Psoas muscle (tissue), 8 donors: Measurements from ENCODE around the gene SUSD4. TPM values are rescaled to one million over a fixed set of nuclear protein-coding genes. Genes with fewer than 3 reads are reported as not detected.

ENCODE experiments used
- ATAC-seq, 4 donors: fragments of 200-7000 bp; cut with Tn5 transposase; one replicate each; pipeline ENCODE4 v1.9.1; 2020; ENCODE audit warnings: moderate library complexity in 3 of 4, mild to moderate bottlenecking in 2 of 4
- DNase-seq, 2 donors: peaks; one replicate each; pipeline ENCODE4 v3.0.0-alpha.2; 2020
- H3K27ac ChIP-seq: fragments of 200-600 bp; one replicate; pipeline ENCODE4 v1.8.0; 2022
- H3K27me3 ChIP-seq, 3 donors: fragments of 200-600 bp in 1 of 3; one replicate each; pipeline versions ENCODE4 v1.6.1 to v1.8.0; 2013 to 2022; ENCODE audit warnings: low read length in 2 of 3, mild to moderate bottlenecking in 2 of 3, moderate library complexity in 1 of 3; ENCODE audit not compliant: insufficient read depth in 3 of 3
- H3K36me3 ChIP-seq, 2 donors: fragments of 200-600 bp in 1 of 2; one replicate each; pipeline versions ENCODE4 v1.6.1 to v1.8.0; 2013 to 2022; ENCODE audit warnings: low read depth in 1 of 2, mild to moderate bottlenecking in 1 of 2, moderate library complexity in 1 of 2; ENCODE audit not compliant: insufficient read depth in 1 of 2
- H3K4me1 ChIP-seq: fragments of 200-600 bp; one replicate; pipeline ENCODE4 v1.8.0; 2022
- H3K4me3 ChIP-seq: fragments of 200-600 bp; one replicate; pipeline ENCODE4 v1.8.0; 2022; ENCODE audit warnings: mild to moderate bottlenecking
- H3K9me3 ChIP-seq: fragments of 200-600 bp; one replicate; pipeline ENCODE4 v1.8.0; 2022
- CTCF ChIP-seq: fragments of 200-600 bp; IDR thresholded peaks from one replicate; pipeline ENCODE4 v1.8.0; 2022; ENCODE audit warnings: antibody characterized with exemption
- WGBS, 3 donors: extraction: QIAGEN DNeasy Blood & Tissue Kit; methylation state at CpG; one replicate each; pipeline versions ENCODE4 v1.1.6 to v1.1.7; 2013; 5-methylcytosine and 5-hydroxymethylcytosine counted together
- intact Hi-C, 2 donors: fragments of 100-400 bp; cut with DNase I; formaldehyde crosslinking; loops; one replicate each; pipeline versions ENCODE4 v1.11.0 to v1.14.2; 2022
- polyA plus RNA-seq, 3 donors: library from polyadenylated mRNA; stranded (reverse); fragments of 200-250 nt; gene quantifications; one replicate each; pipeline ENCODE4 v1.2.3, GENCODE V29; 2013
- total RNA-seq, 4 donors: library from RNA; stranded (reverse); fragmentation: NEBNext Ultra II Directional in 2 of 4; extraction: Animal tissue kit (Norgen Biotek cat#: 25700) in 2 of 4; gene quantifications; one replicate each; pipeline versions ENCODE4 v1.2.1 to v1.2.4, GENCODE V29; 2021 to 2023
- donor health status: healthy with polysubstance abuse.
- donor health status: DM: no; HTN: no; CAD: no; lungs with moderate emphysema.
- donor health status: Bipolar disorder and iron deficiency.
- donor health status: healthy.
- donor health status: DM: yes; HTN: yes; CAD: no.
- donor health status: DM: no; HTN: no; CAD: no.
- donor health status: DM: no; HTN: no; CAD: no.
- donor health status: DM: yes; HTN: yes; CAD: no.

Gene SUSD4
- total and polyA plus RNA-seq, 7 donors, result 0.08 to 3.9 (median 0.21) TPM

DNA sequence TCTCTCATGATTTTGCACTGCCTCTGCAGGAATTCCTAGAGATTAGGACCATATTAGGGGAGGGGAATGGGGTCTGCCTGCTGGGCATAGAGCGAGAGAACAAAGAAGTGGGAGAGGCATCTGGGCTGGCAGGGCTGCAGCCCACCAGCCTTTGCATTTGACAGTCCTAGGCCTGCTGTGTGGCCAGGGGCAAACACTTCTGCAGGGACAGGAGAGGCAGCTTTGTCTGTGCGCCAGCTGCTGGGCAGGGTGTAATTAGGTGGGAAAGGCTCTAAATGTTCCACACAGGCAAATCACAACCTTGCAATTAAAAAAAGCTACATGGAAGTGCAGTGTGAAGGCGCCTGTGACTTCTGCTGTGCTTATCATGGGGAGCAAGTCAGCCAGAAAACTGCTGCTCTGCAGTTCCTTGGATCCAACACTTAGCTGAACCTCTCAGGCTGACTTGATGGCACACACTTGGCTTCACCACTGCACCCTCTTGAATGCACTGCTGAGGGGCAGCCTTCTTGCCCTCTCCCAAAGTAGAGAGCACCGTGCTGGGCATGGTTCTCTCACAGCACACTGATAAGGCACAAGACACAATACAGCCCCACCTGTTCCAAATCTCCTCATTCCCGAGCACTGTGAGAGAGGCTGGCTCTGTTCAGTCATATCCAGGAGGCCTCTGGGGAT lies 147.3 kb downstream of the SUSD4 start:
- intact Hi-C loops, result loop anchor here in 1 of 2 donors (2.0 kb wide), 1 partner anchor 58 kb away; no protein-coding TSS in a partner anchor
- H3K4me1 ChIP-seq, result no peaks in the 10 kb centered on the region
- TF ChIP-seq CTCF, result no peak
- H3K4me3 ChIP-seq, result no peak overlapping the region
- WGBS, 3 donors, result 78 to 83% (median 82%) methylated on average over 5 of the region's 5 CpGs
- ATAC-seq (no peak), DNase-seq (no peak)
- no peaks in the 10 kb centered on the region for H3K27me3 ChIP-seq
- no peaks in the 10 kb centered on the region for H3K9me3 ChIP-seq
- no peak overlapping the region for H3K27ac ChIP-seq
- H3K36me3 ChIP-seq, result no peaks in the 10 kb centered on the region

DNA sequence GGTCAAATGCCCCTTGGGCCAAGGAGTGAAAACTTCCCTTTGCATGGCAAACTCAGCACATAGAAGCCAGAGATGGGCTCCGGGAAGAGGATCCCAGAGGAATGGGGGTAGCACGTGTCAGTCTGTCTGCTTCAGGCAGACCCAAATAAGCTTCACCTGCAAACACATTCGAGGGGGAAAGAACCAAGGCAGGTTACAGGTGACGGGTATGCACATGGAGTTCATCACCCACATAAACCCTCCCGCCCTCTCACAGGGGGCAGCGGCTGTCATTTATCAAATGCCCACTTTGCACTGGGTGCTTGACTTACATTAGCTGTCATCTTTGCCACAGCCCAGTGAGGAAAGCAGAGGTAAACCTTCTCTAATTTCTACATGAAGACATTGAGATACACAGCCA lies 147.9 kb downstream of the SUSD4 start:
- no peaks in the 10 kb centered on the region for H3K27me3 ChIP-seq
- no peak overlapping the region for H3K4me3 ChIP-seq
- ATAC-seq, result no peak
- no peak for TF ChIP-seq CTCF
- no peaks in the 10 kb centered on the region for H3K9me3 ChIP-seq
- no peaks in the 10 kb centered on the region for H3K4me1 ChIP-seq
- no peaks in the 10 kb centered on the region for H3K36me3 ChIP-seq
- no peak overlapping the region for H3K27ac ChIP-seq
- intact Hi-C loops, result loop anchor here in 1 of 2 donors (2.0 kb wide), 1 partner anchor 59 kb away; no protein-coding TSS in a partner anchor
- 85 to 89% (median 87%) methylated on average over 6 of the region's 6 CpGs for WGBS, 3 donors
- DNase-seq, result no peak

- Histone ChIP-seq H3K27ac (no peak overlapping the region), H3K9me3 (no peaks in the 10 kb centered on the region), H3K36me3 (no peaks in the 10 kb centered on the region), H3K4me1 (no peaks in the 10 kb centered on the region), H3K4me3 (no peak overlapping the region), H3K27me3 (no peaks in the 10 kb centered on the region)
- ATAC-seq, result no peak
- intact Hi-C loops, result no loop called here
- 92 to 95% (median 92%) methylated on average over 6 of the region's 6 CpGs for WGBS, 3 donors
- DNase-seq, result no peak
- TF ChIP-seq CTCF, result no peak
Measured at GRCh38 chr1:223215026-223215425, 148.9 kb downstream of the SUSD4 start.

DNA sequence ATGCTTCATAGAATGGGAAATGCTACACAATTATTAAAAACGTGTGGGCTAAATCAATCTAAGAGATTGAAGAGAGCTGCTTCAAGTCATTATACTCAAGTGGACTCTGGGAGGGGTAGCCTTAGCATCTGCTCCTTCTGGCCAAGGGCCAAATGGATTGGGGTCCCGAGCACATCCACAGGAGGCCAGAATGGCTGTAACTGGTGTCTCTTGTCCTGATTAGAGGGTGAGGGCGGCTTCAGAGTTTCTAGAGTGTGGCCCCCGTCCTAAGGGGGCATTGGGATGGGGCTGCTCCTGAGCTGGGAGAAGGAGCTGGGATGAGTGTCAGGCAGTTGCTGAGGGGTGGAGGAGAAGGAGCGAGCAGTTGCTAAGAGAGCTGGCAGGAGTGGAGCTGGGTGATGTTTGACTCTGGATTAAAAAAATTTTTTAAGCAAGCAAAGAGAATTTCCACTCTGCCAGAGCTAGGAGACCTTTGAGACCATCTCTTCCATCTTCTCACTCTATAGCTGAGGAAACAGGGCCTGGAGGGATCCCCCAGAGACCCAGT lies 149.6 kb downstream of the SUSD4 start:
- WGBS, 3 donors, result 67 to 76% (median 74%) methylated on average over 5 of the region's 5 CpGs
- ATAC-seq (no peak), DNase-seq (no peak)
- no peaks in the 10 kb centered on the region for H3K27me3 ChIP-seq
- no peaks in the 10 kb centered on the region for H3K4me1 ChIP-seq
- no peak overlapping the region for H3K4me3 ChIP-seq
- no peak overlapping the region for H3K27ac ChIP-seq
- H3K36me3 ChIP-seq, result no peaks in the 10 kb centered on the region
- no peak for TF ChIP-seq CTCF
- intact Hi-C loops, result no loop called here
- no peaks in the 10 kb centered on the region for H3K9me3 ChIP-seq
